ENCODE results near the gene OR5AU1.
"Not testable (repeated sequence)": the region's sequence is repeated elsewhere in the genome, so short reads cannot be mapped to it uniquely, and the experiment has no call there.

OR5AU1 gene

DNA sequence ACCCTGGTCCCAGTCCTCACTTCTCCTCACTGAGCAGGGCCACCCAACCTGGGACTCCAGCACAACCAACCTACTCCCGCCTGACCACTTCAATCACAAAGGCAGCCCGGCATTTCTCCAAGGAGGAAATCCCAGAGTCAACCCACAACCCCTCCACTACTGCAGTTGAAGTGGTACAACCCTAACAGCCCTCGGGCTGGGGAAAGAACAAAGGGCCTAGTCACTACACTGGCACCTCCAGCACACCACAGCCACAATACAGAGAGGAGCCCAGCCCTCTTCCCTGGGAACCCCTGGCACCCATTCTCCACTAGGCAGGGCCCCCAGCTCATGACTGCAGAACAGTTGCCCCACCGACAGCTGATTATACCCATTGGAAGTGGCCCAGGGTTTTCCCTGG lies 13.7 kb upstream of the OR5AU1 start:
- no peak for DNase-seq

DNA sequence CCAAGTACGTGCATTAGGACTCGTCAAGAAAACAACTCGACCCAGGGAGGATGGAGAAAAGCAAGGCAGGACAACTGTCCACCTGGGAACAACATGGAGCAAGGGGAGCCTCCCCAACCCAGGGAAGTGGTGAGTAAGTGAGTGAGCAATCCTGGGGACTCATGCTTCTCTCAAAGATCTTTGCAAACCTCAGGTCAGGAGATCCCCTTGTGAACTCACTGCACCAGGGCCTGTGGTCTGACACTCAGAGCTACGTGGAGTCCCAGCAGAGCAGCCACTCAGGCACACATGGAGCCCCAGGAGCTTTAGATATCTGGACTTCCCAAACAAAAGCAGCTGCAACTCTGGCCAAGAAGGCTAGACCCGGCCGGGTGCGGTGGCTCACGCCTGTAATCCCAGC lies 12.2 kb upstream of the OR5AU1 start:
- no peak for DNase-seq

DNA sequence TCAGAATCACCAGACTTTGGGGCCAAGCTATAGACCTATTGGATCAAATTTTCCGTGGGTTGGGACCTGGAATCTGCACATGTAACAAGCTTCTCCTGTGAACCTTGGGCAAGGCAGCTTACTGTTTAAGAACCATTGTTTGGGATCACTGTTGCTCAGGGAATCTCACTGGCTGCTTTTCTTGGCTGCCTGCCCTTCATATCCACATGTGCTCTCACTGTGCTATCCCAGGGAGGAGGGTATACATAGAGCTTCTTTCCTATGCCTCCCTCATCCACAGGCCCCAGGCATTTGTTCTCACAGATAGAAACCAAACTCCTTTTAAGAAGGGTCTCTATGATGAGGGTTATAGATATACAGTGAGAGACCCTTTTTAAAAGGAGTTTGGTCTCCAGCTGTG lies 9.8 kb upstream of the OR5AU1 start:
- DNase-seq, result not testable (repeated sequence)

DNA sequence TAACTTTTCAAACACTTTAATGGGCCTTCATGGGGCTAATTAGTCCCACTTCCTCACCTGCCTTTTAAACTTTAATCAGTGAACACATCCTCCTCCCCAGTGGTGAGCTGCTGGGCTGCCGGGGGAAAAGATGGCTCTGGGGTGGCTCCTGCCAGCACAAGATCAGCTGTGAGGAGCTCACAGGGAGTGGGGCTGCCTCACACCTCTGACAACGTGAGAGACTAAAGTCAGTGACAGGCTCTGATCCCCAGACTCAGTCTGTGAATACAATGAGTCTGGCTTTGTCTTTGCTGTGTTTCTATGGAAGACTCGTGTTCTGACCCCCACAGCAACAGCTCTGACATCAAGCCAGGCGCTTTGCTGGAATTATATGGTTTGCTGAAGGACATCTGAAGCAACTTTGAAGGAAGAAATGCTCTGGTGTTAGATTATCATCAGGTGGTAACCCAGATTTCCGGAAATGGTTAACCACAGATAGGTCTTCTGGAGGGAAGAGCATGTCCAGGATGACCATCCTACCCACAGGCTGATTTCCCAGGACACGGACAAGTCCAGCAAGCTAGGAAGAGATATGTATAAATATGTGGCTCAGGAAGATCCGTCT lies 9.2 kb upstream of the OR5AU1 start:
- DNase-seq, result not testable (repeated sequence)

DNA sequence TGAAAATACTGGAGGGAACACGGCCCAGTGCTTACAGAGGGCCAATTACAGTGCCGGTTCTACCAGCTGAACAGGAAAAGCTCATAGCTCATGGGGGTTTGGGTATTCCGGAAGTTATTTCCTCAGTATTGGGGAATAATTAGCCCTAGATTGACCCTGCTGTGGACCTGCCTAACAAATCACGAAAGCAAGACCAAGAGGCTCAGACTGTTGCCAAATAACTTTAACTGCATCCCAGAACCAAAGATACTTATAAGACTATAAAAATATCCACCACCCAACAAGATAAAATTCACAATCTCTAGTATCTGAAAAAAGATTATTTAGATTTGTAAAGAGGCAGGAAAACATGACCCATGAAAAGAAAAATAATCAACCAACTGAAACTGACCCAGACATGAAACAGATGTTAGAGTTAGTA lies 8.0 kb upstream of the OR5AU1 start:
- no peak for DNase-seq

DNA sequence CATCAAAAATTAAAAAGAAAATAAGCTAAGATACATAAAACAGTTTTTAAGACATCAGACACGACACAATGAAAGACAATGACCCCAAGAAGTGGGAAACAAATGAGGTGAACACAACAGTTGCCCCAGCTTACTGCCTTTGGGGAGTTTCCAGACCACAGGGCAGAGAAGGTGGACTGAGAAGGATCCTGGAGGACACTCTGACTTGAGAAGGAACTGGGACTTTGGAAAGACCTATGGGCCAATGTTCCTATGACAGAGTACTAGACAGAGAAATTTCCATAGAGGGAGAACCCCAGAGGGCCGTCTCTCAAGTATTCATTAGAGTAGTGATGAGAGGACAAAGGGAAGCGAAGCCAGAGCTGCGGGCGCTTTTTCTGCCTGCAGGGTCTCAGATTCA lies 6.2 kb upstream of the OR5AU1 start:
- DNase-seq, result no peak

DNA sequence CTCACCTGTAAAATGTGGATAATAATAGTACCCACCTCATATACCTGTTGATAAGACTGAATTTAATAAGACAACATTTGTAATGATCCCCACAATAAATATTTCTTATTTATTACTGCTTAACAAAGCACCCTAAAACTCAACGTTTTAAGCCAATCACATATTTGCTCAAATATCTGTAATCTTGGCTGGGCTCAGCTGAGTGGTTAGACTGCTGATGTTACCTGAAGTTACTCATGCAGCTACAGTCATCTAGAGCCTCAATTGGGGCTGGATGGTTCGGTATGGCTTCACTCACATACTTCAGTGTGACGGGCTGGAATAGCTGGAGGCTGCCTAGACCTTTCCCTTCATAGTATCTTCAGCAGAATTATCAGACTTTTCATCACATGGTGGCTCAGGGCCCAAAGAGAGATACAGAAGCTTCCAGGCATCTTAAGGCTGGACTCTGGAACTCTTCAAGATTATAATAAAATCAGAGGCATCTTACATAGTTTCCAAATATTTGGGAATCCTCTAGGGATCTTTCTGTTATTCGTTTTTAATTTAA lies 4.3 kb upstream of the OR5AU1 start:
- DNase-seq, result no peak

DNA sequence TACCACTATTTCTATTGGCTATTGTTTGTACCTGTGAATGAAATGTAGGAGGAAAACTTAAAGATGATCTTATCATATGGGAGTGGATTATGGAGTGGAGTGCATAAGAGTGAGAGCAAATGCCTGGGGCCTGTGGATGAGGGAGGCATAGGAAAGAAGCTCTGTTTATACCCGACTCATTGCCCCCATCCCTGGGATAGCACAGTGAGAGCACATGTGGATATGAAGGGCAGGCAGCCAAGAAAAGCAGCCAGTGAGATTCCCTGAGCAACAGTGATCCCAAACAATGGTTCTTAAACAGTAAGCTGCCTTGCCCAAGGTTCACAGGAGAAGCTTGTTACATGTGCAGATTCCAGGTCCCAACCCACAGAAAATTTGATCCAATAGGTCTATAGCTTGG lies 2.3 kb upstream of the OR5AU1 start:
- DNase-seq, result not testable (repeated sequence)

DNA sequence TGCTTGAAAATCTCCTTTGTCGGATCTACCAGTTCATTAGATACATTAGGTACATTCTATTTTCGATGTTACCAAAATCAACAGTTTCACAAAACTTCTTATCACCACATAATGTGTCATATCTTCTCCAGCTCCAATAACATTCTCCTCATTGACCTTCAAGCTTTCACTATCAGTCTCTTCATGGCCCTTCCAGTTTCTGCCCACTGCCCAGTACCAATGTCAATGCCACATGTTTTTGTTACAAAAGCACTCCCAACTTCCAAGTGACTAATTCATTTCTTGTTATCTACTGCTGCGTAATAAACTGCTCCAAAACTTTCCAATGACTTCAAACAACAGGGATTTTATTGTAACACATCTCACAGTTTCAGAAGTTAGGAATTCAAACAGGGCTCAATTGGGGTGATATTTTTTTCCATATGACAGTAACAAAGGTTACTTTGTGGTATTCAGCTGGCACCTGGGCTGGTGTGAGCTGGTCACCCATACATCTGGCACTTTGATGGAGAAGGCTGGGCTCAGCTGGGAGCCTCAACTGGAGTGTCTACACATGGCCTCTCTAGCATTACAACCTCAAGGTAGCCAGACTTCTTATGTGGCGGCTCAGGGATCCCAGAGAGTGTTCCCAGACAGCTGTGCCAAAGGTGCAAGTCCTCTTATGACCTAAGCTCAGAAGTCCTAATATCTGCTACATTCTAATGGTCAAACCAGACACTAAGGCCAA lies 6.1 kb downstream of the OR5AU1 start:
- no peak for DNase-seq

DNA sequence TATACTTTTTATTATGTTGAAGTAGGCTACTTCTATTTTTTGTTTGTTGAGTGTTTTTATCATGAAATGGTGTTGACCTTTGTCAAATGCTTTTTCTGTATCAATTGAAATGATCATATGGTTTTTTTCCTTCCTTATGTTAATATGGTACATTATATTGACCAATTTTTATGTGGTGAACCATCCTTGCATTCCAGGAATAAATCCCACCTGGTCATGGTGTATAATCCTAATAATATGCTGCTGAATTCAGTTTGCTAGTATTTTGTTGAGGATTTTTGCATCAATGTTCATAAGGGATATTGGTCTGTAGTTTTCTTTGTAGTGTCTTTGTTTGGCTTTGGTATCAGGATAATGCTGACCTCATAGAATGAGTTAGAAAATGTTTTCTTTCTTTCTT lies 10.4 kb downstream of the OR5AU1 start:
- no peak for DNase-seq

DNA sequence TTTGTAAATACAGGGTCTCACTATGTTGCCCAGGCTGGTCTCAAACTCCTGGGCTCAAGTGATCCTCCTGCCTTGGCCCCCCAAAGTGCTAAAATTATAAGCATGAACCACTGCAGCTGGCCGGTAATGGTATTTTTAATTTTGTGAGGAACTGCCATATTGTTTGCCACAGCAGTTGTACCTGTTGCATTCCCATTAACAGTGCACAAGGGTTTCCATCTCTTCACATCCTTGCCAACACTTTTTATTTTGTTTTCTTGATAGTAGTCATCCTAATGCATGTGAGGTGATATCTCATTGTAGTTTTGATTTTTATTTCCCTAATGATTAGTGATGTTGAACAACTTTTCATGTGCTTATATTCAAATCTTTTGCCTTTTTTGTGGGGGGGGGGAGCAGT lies 13.5 kb downstream of the OR5AU1 start:
- DNase-seq, result no peak

DNA sequence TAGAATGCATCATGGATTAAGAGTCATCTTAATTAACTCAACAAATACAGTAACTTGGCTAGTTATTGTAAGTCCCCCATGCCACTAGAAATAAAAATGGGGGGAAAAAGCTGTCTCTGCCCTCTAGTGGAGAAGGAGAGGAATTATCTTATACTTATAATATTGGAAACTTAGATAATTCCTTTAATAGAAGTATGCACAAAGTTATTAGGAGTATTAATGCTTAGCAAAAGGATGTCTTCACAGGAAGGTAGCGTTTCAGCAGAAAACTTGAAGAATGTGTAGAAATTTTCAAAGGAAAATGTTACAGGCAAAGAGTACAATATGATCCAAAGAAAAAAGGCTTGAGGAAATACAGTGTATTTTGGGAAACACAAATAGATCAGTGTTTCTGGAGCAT lies 19.8 kb downstream of the OR5AU1 start:
- DNase-seq, result peak; percentile 4 to 34

DNA sequence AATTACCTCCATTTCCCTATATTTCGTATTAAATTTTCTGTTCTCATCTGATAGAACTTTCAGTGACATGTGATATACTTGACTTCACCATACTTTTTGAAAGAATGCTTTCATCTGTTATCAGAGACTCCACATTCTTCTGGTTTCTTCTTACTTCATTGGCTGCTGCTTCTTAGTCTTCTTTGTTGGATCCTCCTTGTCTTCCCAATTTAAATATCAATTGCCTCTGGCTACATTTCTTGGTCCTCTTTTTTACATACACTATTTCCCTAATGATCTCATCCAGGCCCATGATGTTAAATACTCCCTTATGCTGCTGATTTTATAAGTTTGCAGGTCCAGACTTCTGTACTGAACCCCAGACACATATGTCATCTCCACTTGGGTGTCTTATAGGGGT lies 22.0 kb downstream of the OR5AU1 start:
- no peak for DNase-seq

DNA sequence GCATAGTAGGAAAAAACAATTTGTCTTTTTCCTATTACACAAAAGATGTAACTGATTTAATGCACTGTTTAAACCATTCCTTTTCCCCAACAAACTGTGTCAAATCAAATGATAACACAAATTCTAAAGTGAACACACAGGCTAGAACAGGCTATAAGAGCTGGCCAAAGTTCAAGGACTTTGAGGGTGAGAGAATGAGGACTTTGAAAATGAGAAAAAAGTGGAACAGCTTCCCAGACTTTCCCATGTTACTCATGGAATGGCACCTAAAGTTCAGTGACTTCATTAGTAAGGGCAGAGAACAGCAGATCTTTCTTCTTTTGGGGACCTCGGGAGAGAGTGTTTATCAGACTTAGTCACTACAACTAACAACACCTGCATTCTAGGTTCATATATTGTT lies 32.4 kb downstream of the OR5AU1 start:
- DNase-seq, result no peak

DNA sequence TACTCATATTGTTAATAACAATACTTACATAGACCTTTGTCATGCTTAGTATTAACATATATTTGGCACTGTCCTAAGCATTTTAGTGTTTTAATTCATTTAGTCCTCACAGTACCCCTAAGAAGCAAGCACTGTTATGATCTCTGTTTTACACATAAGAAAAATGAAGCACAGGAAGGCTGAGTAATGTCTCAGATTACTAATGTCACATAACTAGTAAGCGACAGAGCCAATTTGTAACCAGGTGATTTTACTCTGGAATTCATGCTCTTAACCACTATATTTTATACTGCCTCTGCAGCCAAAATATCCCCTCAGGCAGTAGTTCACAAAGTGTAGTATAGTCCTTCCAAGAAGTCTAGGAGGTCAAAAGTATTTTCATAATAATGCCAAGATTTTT lies 34.7 kb downstream of the OR5AU1 start:
- DNase-seq, result no peak

DNA sequence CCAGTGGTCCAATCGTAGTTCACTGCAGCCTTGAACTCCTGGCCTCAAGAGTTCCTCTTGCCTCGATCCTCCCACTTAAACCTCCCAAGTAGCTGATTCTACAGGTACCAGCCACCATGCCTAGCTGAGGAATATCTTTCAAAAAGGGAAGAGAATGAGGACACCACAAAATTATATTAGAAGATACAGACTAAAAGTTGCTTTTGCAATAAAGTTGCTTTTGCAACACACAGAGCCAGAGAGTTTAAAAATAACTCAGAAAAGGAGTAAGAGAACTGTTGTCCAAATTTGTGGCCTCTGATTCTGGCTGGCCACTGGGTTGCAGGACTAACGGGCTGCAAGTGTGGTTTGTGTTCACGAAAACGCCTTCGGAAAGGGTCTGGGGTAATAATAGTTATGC lies 35.2 kb downstream of the OR5AU1 start:
- no peak for DNase-seq

DNA sequence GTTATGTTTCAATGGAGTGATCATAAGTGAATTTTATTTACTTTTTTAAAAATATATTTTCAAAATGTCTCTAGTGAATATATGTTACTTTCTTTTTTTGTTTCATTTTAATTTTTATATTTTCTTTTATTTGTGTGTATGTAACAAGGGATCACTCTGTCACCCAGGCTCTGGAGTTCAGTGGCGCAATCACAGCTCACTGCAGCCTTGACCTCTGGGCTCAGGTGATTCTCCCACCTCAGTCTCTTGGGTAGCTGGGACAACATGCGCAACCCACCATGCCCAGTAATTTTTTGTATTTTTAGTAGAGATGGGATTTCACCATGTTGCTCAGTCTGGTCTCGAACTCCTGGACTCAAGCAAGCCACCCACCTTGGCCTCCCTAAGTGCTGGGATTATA lies 36.9 kb downstream of the OR5AU1 start:
- no peak for DNase-seq

DNA sequence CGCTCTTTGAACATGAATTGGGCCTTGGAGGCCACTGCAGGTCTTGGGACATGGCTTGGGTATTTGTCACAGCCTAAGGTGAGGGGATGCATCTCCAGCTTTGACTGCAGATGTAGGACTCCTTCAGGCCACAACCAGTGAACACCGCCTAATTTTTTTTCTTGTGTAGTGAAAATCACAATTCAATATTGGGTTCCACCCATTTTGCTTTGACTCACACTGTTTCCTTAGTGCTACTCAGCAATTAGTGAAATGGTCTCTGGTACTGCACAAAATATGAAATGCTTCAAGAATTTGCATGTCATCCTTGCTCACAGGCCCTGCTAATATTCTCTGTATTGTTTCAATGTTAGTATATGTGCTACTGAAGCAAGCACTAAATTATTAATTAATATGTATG lies 42.5 kb downstream of the OR5AU1 start:
- DNase-seq, result no peak

DNA sequence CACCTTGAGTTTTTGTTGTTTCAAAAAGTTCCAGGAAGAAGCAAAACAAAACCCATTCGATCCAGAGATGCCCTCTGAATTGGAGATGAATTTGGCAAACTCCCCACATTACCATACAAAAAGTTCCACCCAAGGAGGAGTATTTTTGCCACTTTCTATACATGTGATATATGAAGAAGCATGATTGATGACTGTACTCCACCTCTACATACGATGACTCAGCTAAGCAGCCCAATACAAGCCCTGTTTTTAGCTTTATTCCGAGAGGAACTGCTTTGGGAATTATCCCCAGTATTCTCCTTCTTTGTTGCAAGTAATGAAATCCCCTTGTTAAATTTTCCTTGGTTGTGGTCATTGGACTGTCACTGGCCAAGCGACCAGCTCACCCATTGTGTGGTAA lies 43.6 kb downstream of the OR5AU1 start:
- no peak for DNase-seq

DNA sequence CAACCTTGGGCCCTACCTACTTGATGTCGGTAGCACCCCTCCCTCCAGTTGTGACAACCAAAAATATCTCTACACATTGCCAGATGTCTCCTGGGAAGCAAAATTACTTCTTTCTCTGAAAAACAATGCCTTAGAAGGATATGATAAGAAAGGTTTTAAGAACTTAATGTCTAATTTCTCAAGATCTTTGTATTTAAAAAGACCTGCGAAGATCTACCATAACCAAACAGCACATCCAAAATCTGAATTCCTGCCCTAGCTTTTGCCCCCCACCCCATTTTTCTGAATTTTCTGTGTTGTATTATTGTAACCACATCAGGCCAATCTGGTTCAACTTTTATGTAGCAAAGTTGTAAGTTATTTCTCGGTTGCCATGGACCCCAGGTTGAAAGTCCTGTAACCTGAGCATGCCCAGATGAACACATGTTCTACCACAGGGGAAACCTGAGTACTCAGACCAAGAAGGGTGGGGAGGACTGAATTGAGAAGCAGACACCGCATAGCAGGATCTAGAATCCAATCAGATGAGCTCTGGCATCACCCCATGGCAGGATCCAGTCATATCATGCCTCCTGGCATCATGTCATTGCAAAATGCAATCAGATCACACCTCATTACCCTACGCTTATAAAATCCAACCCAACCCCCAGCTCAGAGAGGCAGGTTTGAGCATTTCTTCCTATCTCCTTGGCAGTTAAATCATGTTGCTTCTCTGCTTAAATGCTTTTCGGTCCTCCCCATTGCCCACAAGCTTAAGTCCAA lies 46.3 kb downstream of the OR5AU1 start:
- DNase-seq, result no peak

DNA sequence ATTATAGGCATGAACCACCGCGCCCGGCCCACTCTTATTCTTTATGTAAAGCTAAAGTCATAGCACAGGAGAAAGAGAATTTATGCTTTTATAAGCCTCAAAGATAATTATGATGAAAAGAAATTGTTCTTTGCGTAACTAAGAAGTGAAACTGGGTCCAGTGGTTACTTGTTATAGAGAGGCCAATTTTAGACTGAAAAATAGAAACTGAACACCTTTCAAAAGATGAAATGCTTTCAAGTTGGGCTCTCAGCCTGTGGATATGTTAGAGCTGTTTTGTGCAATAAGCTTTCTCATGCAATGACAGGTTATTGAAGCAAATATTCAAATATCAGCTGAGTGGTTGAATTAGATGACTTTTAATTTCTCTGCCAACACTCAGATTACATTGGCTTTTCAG lies 47.1 kb downstream of the OR5AU1 start:
- DNase-seq, result no peak

DNA sequence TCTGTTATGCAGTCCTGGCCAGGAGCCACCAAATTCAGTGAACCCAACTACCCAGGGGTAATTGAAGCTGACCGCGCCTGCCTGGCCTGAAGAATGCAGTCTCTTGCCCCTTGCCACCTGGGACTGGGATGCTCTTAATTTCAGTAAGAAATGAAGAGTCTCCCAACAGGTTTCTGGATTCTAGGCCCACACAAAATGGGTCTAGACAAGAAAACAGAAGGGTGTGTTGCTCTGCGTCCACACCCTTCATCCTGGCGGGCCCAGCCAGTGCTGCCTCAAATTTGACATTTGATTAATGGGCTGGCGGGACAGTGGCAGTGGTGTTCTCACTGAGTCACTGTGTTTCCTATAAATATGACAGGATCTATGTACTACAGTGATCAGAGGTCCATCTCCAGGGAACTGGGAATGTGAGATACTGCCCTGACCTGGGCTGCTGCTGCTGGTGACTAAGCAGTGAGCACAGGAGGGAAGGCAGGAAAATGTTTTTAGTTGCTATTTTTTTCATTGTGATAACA lies 48.5 kb downstream of the OR5AU1 start:
- DNase-seq, result no peak

DNA sequence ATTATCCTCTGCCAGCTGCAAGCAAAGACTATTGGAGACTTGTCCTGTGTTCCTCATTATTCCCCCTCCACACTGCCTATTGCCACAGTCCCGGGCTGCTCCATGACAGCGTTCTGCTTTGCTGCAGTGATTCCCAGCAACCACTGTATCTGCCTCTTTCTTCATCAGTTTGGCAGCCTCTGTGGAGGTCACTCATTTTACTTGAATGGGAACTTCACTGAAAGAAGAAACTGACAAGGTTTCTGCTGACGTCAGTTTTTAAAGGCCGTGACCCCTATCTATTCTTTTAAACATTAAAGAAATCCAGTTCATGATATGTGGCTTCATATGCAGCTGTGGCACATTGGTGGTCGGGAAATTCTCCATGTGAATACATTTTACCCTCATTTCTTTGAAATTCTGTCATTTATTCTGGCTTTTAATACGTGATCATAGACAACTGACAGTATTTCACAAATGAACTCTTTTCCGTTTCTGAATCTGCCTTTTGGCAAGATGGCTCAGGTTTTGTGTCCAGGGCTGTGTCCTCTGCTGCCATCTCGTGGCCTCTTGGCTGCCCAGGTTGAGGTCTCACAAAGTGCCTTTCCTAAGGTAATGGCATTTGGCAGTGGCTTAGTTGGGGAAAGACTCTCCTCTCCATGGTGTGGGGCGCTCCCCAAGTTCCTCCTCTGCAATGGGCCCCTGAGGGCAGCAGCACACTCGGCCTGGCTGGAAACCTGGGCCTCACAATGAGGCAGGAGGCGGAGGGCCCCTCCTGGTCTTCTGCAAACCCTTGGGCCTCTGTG lies 49.2 kb downstream of the OR5AU1 start:
- DNase-seq, result peak; percentile 79 to 80
